ENCODE measurements around the gene ZNF559. TPM values are rescaled to one million over a fixed set of nuclear protein-coding genes. Genes with fewer than 3 reads are reported as not detected.

ZNF559 gene
- total RNA-seq, result 13.9 and 15.9 TPM in 2 replicates

GRCh38 chr19:9323919-9324583 lies at the start of gene ZNF559:
ZNF559 (plus strand) TSS chr19:9324179; CDS start chr19:9338550, 14,371 bp downstream.

GRCh38 chr19:9309139-9309973 lies 14.6 kb upstream of the ZNF559 start, which contains the start of gene ZNF699:
ZNF699 (minus strand) TSS chr19:9309838; CDS start chr19:9305119, 4,719 bp downstream.

GRCh38 chr19:9362905-9363304 lies 38.9 kb downstream of the ZNF559 start, which contains the start of gene ZNF177:
ZNF177 (plus strand) TSS chr19:9363013; CDS start chr19:9378312, 15,299 bp downstream.

Other genes with a start within 250 kb of the ZNF559 start
- gene OR1M1, start 237.1 kb upstream of the ZNF559 start, total RNA-seq, result not detected in 2 replicates
- gene OR7G2, start 216.7 kb upstream of the ZNF559 start, total RNA-seq, result not detected in 2 replicates
- not detected in 2 replicates for gene OR7G1, start 208.4 kb upstream of the ZNF559 start, total RNA-seq
- not detected in 2 replicates for gene OR7G3, start 197.2 kb upstream of the ZNF559 start, total RNA-seq
- 13.4 and 21.4 TPM in 2 replicates for gene ZNF317, start 183.8 kb upstream of the ZNF559 start, total RNA-seq
- gene OR7D2, start 145.2 kb upstream of the ZNF559 start, total RNA-seq, result not detected in 2 replicates
- not detected in 2 replicates for gene OR7D4, start 104.6 kb upstream of the ZNF559 start, total RNA-seq
- not detected in 2 replicates for gene OR7E24, start 73.2 kb upstream of the ZNF559 start, total RNA-seq
- gene ZNF699, start 14.3 kb upstream of the ZNF559 start, total RNA-seq, result 9.8 and 12.2 TPM in 2 replicates
- 1.9 and 3.4 TPM in 2 replicates for gene ZNF177, start 38.8 kb downstream of the ZNF559 start, total RNA-seq
- gene ZNF266, start 111.4 kb downstream of the ZNF559 start, total RNA-seq, result 11.9 and 13.7 TPM in 2 replicates
- not detected in 2 replicates for gene ZNF560, start 174.4 kb downstream of the ZNF559 start, total RNA-seq
- 15.3 and 15.5 TPM in 2 replicates for gene ZNF426, start 214.5 kb downstream of the ZNF559 start, total RNA-seq